Measurements from ENCODE around the gene PRLR. TPM values are rescaled to one million over a fixed set of nuclear protein-coding genes. Genes with fewer than 3 reads are reported as not detected.

The PRLR gene
- total and polyA plus RNA-seq, 11 donors: 0.08 to 2.2 (median 0.57) TPM

DNA sequence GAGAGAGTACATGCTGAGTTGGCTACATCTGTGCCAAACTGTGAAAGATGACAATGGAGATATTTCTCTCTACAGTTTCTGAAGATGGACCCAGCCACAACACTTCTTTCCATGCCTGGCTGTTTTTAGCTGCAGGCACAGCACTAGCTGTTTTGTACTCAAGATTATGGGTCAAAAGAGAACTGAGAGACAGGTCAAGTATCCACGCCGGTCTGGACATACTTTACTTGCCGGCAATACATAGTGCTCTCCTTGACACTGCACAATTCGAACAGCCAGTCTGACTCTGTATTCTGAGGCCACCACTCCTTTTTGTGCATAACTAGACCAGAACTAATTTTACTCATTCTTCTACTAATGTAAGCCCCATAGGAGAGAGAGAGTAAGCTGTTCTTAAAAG is 2.6 kb downstream of the PRLR start:
- intact Hi-C loops (cut with DNase I): no loop called here
- TF ChIP-seq, protein P1, sequence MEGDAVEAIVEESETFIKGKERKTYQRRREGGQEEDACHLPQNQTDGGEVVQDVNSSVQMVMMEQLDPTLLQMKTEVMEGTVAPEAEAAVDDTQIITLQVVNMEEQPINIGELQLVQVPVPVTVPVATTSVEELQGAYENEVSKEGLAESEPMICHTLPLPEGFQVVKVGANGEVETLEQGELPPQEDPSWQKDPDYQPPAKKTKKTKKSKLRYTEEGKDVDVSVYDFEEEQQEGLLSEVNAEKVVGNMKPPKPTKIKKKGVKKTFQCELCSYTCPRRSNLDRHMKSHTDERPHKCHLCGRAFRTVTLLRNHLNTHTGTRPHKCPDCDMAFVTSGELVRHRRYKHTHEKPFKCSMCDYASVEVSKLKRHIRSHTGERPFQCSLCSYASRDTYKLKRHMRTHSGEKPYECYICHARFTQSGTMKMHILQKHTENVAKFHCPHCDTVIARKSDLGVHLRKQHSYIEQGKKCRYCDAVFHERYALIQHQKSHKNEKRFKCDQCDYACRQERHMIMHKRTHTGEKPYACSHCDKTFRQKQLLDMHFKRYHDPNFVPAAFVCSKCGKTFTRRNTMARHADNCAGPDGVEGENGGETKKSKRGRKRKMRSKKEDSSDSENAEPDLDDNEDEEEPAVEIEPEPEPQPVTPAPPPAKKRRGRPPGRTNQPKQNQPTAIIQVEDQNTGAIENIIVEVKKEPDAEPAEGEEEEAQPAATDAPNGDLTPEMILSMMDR (IDR thresholded peaks at IDR 0.05): no peak
- TF ChIP-seq POLR2A (IDR thresholded peaks at IDR 0.05): no peak
- Histone ChIP-seq H3K27ac (no peak overlapping the region), H3K36me3 (no peaks in the 10 kb centered on the region), H3K27me3 (peaks cover 0 to 46% (median 25%) of the 10 kb centered on the region in 9 donors), H3K4me3 (no peak overlapping the region), H3K4me1 (peaks cover 0 to 15% (median 8%) of the 10 kb centered on the region in 12 donors), H3K9me3 (no peaks in the 10 kb centered on the region)
- DNase-seq (no peak), ATAC-seq (no peak)
- WGBS, 4 donors: 73 to 85% (median 76%) methylated on average over 4 of the region's 4 CpGs

DNA sequence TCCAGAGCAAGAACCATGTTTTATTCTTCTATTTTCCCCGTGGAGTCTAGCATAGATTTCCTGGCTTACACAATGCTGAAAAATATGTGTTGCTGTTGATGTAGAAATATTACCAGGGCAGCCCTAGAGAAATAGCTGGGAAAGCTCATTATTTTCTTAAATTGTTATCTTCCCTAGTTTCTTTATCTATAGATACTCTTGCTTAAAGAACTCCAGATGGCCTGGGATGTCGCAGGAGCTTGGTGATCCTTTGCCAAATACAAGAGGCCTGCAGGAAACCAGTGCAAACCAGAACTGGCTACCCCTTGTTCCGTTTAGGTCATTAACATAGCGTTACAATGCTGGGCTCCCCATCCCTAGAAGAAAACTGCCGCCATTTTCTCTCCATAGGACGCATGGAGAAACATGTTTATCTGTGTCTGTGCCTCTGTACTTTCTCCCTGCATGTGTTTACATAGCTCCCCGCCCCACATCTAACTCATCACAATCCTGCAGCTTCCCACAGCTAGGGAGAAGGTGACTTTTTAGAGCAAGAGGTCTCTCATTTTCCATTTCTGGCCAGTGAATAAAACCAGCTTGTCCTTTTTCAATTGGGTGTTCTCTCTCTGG is 6.4 kb downstream of the PRLR start:
- DNase-seq: no peak
- Histone ChIP-seq H3K27ac (no peak overlapping the region), H3K4me1 (no peaks in the 10 kb centered on the region), H3K27me3 (peaks cover 0 to 21% (median 6%) of the 10 kb centered on the region in 9 donors), H3K36me3 (no peaks in the 10 kb centered on the region), H3K4me3 (no peak overlapping the region), H3K9me3 (no peaks in the 10 kb centered on the region)
- intact Hi-C loops (cut with DNase I): no loop called here
- 44 to 53% (median 48%) methylated on average over 7 of the region's 7 CpGs for WGBS, 4 donors
- no peak for TF ChIP-seq POLR2A (IDR thresholded peaks at IDR 0.05)
- TF ChIP-seq, protein P1 (IDR thresholded peaks at IDR 0.05): no peak
- peak in 1 of 4 donors; percentile 32 for ATAC-seq

DNA sequence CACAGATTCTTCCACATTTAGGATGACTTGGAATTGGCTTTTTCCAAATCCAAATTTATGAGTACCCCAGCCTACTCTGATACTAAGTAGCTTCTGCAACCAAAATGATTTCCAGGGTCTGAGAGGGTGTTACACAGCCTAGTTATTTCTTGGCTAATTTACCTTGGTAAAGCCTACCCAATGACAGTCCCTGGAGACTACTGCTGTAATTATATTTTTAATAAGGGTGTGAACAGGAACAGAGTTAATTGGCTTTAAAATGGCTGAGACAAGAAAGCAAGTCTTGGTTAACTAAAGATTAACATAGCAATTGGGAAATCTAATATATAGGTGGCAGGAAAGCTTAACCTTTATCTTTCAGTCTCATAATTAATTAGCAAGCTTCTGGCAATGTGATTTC is 9.3 kb downstream of the PRLR start:
- no peak for TF ChIP-seq POLR2A (IDR thresholded peaks at IDR 0.05)
- TF ChIP-seq, protein P1 (IDR thresholded peaks at IDR 0.05): no peak
- DNase-seq (no peak), ATAC-seq (no peak)
- no peaks in the 10 kb centered on the region for H3K9me3 ChIP-seq
- no peaks in the 10 kb centered on the region for H3K36me3 ChIP-seq
- H3K27me3 ChIP-seq: no peaks in the 10 kb centered on the region
- H3K4me1 ChIP-seq: no peaks in the 10 kb centered on the region
- no peak overlapping the region for H3K4me3 ChIP-seq
- H3K27ac ChIP-seq: no peak overlapping the region
- intact Hi-C loops (cut with DNase I): no loop called here

GRCh38 chr5:35218981-35219380 is 11.3 kb downstream of the PRLR start:
- ATAC-seq: no peak
- no peak overlapping the region for H3K27ac ChIP-seq
- DNase-seq: no peak
- WGBS, 4 donors: 90 to 92% (median 92%) methylated on average over 4 of the region's 4 CpGs
- no peak overlapping the region for H3K4me3 ChIP-seq
- H3K4me1 ChIP-seq: no peaks in the 10 kb centered on the region
- no peaks in the 10 kb centered on the region for H3K27me3 ChIP-seq
- intact Hi-C loops (cut with DNase I): no loop called here
- no peaks in the 10 kb centered on the region for H3K36me3 ChIP-seq
- no peaks in the 10 kb centered on the region for H3K9me3 ChIP-seq
- TF ChIP-seq, protein P1 (IDR thresholded peaks at IDR 0.05): no peak

Data from heart left ventricle (tissue), 16 donors.